Measurements from ENCODE around the gene PMF1. TPM values are rescaled to one million over a fixed set of nuclear protein-coding genes. Genes with fewer than 3 reads are reported as not detected.

The PMF1 gene
- total and polyA plus RNA-seq, 2 donors (not counting 3 experiments of a cell fraction or from before 2014, with no cell fraction given): 58.4 to 134 TPM

DNA sequence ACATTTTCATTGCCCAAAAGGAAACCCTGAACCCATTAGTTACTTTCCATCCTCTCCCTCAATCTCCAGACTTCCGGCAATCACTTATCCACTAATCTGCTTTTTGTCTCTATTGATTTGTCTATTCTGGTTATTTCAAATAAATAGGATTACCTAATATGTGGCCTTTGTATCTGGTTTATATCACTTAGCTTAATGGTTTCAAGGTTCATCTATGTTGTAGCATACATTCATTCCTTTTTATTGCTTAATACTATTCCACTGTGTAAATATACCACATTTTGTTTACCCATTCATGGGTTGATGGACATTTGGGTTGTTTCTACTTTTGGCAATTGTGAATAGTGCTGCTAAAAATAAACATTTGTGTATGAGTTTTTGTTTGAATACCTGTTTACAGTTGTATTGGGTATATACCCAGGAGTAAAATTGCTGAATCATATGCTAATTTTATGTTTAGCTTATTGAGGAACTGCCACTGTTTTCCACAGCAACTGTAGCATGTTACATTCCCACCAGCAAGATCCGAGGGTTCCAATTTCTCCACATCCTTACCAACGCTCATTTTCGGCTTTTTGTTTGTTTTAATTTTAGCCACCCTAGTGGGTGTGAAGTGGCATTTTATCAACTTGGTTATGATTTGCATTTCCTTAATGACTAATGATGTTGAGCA lies 21.4 kb upstream of the PMF1 start:
- Histone ChIP-seq H3K9ac (replicated peaks; ENCODE audit: extremely low read depth, insufficient read depth, low read length) (no peak overlapping the region), H2AFZ (ENCODE audit: low read depth, low read length) (no peak overlapping the region), H3K79me2 (ENCODE audit: control insufficient read depth, insufficient read depth, low read length) (peaks cover 23% of the 10 kb centered on the region), H3K27me3 (ENCODE audit: control insufficient read depth in 2 of 2, insufficient read depth in 2 of 2, low read length in 2 of 2) (no peaks in the 10 kb centered on the region), H4K20me1 (replicated peaks; ENCODE audit: control insufficient read depth, extremely low read depth, insufficient read depth, low read length) (no peaks in the 10 kb centered on the region), H3K9me1 (replicated peaks; ENCODE audit: control insufficient read depth, extremely low read depth, insufficient read depth, low read length) (no peaks in the 10 kb centered on the region), H3K27ac (ENCODE audit: insufficient read depth, low read depth, low read length) (no peak overlapping the region), H3K4me2 (ENCODE audit: insufficient read depth, low read length) (no peak overlapping the region), H3K36me3 (ENCODE audit: control insufficient read depth in 2 of 2, extremely low read depth in 1 of 2, insufficient read depth in 2 of 2, low read length in 2 of 2) (no peaks in the 10 kb centered on the region), H3K4me1 (ENCODE audit: control insufficient read depth, extremely low read depth, insufficient read depth, low read length) (peaks cover 9% of the 10 kb centered on the region), H3K4me3 (replicated peaks in 1 of 3; ENCODE audit: insufficient read depth in 1 of 3, low read depth in 1 of 3, low read length in 3 of 3) (no peak overlapping the region), H3K9me3 (replicated peaks; ENCODE audit: control insufficient read depth, insufficient read depth, low read length) (no peaks in the 10 kb centered on the region)
- intact Hi-C loops (cut with micrococcal nuclease): loop anchor here (5.0 kb wide), 1 partner anchor 36 kb away; no protein-coding TSS in a partner anchor
- no peak for DNase-seq (ENCODE audit: low read depth, low spot score)
- no peak for FAIRE-seq
- BruUV-seq (replicated peaks): no TSS peak
- dilution Hi-C loops (cut with MboI; ENCODE audit: extremely low pct_ligation_motif_present, low sequenced_read_pairs): no loop called here
- TF ChIP-seq, protein P1, sequence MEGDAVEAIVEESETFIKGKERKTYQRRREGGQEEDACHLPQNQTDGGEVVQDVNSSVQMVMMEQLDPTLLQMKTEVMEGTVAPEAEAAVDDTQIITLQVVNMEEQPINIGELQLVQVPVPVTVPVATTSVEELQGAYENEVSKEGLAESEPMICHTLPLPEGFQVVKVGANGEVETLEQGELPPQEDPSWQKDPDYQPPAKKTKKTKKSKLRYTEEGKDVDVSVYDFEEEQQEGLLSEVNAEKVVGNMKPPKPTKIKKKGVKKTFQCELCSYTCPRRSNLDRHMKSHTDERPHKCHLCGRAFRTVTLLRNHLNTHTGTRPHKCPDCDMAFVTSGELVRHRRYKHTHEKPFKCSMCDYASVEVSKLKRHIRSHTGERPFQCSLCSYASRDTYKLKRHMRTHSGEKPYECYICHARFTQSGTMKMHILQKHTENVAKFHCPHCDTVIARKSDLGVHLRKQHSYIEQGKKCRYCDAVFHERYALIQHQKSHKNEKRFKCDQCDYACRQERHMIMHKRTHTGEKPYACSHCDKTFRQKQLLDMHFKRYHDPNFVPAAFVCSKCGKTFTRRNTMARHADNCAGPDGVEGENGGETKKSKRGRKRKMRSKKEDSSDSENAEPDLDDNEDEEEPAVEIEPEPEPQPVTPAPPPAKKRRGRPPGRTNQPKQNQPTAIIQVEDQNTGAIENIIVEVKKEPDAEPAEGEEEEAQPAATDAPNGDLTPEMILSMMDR (IDR thresholded peaks at IDR 0.05; ENCODE audit: extremely low read depth in 1 of 2, insufficient read depth in 1 of 2, low read depth in 1 of 2, low read length in 2 of 2): no peak
- TF ChIP-seq EZH2 (IDR thresholded peaks at IDR 0.05; ENCODE audit: borderline replicate concordance, low read depth, low read length, severe bottlenecking): no peak
- no peak for TF ChIP-seq MYC (IDR thresholded peaks at IDR 0.05; ENCODE audit: low read depth, low read length)
- no peak for TF ChIP-seq GATA2 (IDR thresholded peaks at IDR 0.05; ENCODE audit: insufficient read depth, insufficient read length, low read depth, low read length)
- TF ChIP-seq FOS (IDR thresholded peaks at IDR 0.05; ENCODE audit: borderline replicate concordance, insufficient read depth, low read length): no peak
- no peak for TF ChIP-seq POLR2AphosphoS5 (IDR thresholded peaks at IDR 0.05; ENCODE audit: insufficient read depth, low read depth, low read length)
- TF ChIP-seq POLR2A (IDR thresholded peaks at IDR 0.05; ENCODE audit: low read depth, low read length): no peak
- TF ChIP-seq, protein P2, sequence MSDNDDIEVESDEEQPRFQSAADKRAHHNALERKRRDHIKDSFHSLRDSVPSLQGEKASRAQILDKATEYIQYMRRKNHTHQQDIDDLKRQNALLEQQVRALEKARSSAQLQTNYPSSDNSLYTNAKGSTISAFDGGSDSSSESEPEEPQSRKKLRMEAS (IDR thresholded peaks at IDR 0.05; ENCODE audit: insufficient read depth, insufficient read length): no peak
- no peak for TF ChIP-seq JUN (IDR thresholded peaks at IDR 0.05; ENCODE audit: borderline replicate concordance, insufficient read depth, insufficient read length, low read depth)
- POLR2A ChIA-PET: no interaction called here
- CTCF ChIA-PET: no interaction called here

Measured in endothelial cell of umbilical vein (primary cell).